BJ (cell line): ENCODE data around the gene ASCL1. TPM values are rescaled to one million over a fixed set of nuclear protein-coding genes. Genes with fewer than 3 reads are reported as not detected.

Experiments
- CTCF ChIA-PET: fragments of 350-600 bp; formaldehyde crosslinking; extraction: SDS; loops from one replicate; lab custom pipeline; 2021; ENCODE audit warnings: antibody characterized with exemption, inconsistent platforms; lab: Yijun Ruan, JAX
- POLR2A ChIA-PET: fragments of 300-600 bp; sonication (Branson Sonifier 250); formaldehyde crosslinking; extraction: SDS; loops from one replicate; lab custom pipeline; 2021; ENCODE audit warnings: antibody characterized with exemption; lab: Charles Lee
- DNase-seq: peaks from one replicate; pipeline ENCODE4 v3.0.0-alpha.2; 2011; ENCODE audit warnings: low read depth
- H3K27me3 ChIP-seq: 2 replicates; pipeline ENCODE4 v1.6.0; 2011; ENCODE audit warnings: low read length; ENCODE audit not compliant: control insufficient read depth, insufficient read depth
- H3K36me3 ChIP-seq: 2 replicates; pipeline ENCODE4 v1.5.1; 2011; ENCODE audit warnings: low read length; ENCODE audit not compliant: control insufficient read depth, insufficient read depth
- H3K4me3 ChIP-seq: 2 replicates; pipeline ENCODE4 v1.5.1; 2011; ENCODE audit warnings: low read depth, mild to moderate bottlenecking, control low read depth, low read length
- polyA plus RNA-seq: library from polyadenylated mRNA; depleted of rRNA; stranded (reverse); fragments of >200 nt; gene quantifications from 2 replicates; pipeline ENCODE4 v1.2.3, GENCODE V29; 2011
- TF ChIP-seq, protein P1 (sequence below): IDR thresholded peaks from 2 replicates; pipeline ENCODE4 v1.5.1; 2011; ENCODE audit warnings: low read depth, mild to moderate bottlenecking, control low read depth, inconsistent platforms, low read length, moderate library complexity; ENCODE audit not compliant: insufficient read depth

The ASCL1 gene
- polyA plus RNA-seq, 1 experiment: 0.07 TPM

DNA sequence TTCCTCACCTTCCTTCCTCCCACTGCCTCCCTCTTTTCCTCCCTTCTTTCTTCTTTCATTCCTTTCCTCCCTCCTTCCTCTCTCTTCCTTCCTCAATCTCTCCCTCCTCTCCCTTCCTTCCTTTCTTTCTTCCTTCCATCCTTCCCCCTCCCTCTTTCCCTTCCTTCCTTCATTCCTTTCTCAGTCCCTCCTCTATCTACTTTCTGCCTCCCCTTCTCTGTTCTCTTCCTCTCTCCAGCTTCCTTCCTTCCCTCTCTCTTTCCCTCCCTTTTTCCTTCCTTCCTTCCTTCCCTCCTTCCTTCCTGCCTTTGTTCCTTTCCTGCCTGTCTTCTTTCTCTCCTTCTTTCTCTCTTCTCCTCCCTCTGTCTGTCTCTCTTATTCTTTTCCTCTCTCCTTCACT, 16.1 kb downstream of the ASCL1 start:
- TF ChIP-seq, protein P1, sequence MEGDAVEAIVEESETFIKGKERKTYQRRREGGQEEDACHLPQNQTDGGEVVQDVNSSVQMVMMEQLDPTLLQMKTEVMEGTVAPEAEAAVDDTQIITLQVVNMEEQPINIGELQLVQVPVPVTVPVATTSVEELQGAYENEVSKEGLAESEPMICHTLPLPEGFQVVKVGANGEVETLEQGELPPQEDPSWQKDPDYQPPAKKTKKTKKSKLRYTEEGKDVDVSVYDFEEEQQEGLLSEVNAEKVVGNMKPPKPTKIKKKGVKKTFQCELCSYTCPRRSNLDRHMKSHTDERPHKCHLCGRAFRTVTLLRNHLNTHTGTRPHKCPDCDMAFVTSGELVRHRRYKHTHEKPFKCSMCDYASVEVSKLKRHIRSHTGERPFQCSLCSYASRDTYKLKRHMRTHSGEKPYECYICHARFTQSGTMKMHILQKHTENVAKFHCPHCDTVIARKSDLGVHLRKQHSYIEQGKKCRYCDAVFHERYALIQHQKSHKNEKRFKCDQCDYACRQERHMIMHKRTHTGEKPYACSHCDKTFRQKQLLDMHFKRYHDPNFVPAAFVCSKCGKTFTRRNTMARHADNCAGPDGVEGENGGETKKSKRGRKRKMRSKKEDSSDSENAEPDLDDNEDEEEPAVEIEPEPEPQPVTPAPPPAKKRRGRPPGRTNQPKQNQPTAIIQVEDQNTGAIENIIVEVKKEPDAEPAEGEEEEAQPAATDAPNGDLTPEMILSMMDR: no peak
- ChIA-PET POLR2A (no interaction called here), CTCF (no interaction called here)
- no peaks in the 10 kb centered on the region for H3K36me3 ChIP-seq
- DNase-seq: no peak
- no peak overlapping the region for H3K4me3 ChIP-seq
- no peaks in the 10 kb centered on the region for H3K27me3 ChIP-seq

DNA sequence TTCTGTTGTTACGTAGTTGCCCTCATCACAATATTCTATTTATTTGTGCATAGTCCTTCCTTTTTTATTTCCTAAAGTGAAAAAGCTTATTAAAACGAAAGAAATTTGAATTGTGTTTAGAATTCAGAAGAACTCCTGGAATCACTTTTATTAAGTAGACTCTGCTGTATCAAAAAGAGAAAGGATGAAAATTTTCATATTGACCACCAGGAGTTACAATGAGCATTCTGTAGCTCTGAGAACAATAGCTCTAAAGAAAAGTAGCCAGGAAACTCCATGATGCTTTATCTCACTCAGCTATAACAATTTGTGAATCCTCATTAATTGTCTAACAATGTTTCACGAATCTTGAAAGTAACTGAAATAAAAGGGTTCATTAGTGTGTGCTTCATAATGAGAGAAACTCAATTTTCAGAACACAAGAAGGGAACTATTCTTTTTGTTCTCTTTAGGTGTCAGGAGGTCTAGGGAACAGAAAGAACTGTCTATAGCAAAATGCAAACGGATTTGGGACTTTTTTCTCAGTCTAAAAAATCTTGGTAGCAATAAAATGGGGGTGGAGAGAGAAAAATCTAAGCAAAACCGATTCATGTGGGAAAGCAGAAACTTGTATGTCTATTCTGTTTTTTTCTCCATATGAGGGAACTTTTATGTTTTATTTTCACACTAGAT, 19.3 kb downstream of the ASCL1 start:
- POLR2A ChIA-PET: no interaction called here
- H3K4me3 ChIP-seq: no peak overlapping the region
- DNase-seq: no peak
- H3K27me3 ChIP-seq: no peaks in the 10 kb centered on the region
- CTCF ChIA-PET: no interaction called here
- TF ChIP-seq, protein P1: no peak
- no peaks in the 10 kb centered on the region for H3K36me3 ChIP-seq

DNA sequence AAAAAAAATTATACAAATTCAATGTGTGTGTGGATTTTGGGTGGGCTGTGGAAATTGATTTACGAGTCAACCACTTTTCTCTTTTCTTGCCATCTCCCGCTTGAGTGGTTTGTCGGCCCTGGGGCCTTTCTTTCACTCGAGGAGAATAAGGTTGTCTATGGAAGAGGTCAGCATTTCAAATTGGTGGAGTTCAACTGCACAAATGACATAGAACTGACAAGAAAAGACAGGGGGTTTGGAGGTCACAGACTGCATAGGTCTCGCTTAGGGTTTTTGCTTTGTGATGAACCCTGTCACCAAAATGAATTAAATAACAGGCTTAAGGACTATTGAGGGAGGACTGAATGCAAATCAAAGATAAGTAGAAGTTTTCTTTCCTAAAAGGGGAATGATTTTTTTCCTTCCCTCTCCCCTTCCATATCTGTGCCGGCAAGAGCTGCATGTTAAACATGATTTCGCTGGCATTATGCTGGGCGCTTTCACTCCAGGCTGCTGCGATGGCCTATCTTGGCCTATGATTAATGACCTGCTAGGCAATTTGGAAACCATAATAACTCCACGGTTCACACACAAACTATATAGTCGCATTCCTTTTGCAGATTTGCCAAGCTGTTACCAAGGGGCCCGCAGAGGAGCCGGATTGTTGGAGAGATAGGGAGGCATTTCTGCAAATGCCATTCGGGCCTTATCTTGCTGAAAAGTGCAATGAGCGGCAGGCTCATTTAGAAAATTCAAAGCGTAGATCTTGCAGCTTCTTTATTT, 20.7 kb downstream of the ASCL1 start:
- H3K27me3 ChIP-seq: no peaks in the 10 kb centered on the region
- no peak overlapping the region for H3K4me3 ChIP-seq
- ChIA-PET POLR2A (no interaction called here), CTCF (no interaction called here)
- H3K36me3 ChIP-seq: no peaks in the 10 kb centered on the region
- no peak for DNase-seq
- TF ChIP-seq, protein P1: no peak

DNA sequence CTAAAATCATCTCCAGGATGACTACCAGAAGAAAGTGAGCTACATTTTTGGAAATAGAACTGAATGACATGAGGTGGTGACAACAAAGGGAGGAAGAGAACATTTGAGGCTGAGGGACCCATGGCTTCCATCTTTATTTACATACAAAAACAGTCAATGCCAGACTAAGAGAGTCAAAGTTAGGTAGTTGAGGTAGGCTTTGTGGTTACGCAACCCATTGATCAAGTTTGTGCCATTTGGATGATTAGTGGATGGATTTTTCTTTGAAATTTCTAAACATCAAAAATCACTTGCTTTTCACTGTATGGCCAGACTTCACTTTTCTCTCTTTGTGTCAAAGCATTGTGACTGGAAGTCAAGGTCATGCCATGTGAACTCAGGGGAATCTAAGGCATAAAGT, 22.9 kb downstream of the ASCL1 start:
- DNase-seq: no peak
- CTCF ChIA-PET: no interaction called here
- Histone ChIP-seq H3K4me3 (no peak overlapping the region), H3K36me3 (no peaks in the 10 kb centered on the region), H3K27me3 (no peaks in the 10 kb centered on the region)
- POLR2A ChIA-PET: no interaction called here
- TF ChIP-seq, protein P1: no peak

DNA sequence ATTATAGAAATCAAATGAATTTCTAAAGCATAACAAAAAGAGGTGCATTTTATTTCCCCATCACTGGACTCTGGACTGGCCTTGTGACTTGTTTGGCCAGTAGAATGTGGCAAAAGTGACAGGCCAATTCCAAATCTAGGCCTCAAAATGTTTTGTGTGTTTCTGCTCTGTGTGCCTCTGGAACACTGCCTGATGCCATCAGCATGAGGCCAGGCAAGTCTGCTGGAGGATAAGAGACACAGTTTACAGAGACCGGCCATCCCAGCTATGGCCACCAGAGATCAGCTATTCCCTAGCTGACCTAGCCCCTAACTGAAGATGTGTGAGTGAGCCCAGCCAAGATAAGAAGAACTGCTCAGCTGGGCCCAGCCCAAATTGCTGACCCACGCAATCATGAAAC, 32.9 kb downstream of the ASCL1 start:
- ChIA-PET CTCF (no interaction called here), POLR2A (no interaction called here)
- no peaks in the 10 kb centered on the region for H3K36me3 ChIP-seq
- TF ChIP-seq, protein P1: no peak
- no peak for DNase-seq
- H3K27me3 ChIP-seq: no peaks in the 10 kb centered on the region
- H3K4me3 ChIP-seq: no peak overlapping the region
